CD4-positive, alpha-beta T cell treated with Interleukin-15 for 4 hours (primary cell): ENCODE data around the gene CWF19L1.
"Not testable (repeated sequence)": the region's sequence is repeated elsewhere in the genome, so short reads cannot be mapped to it uniquely, and the experiment has no call there.

ENCODE experiments used
- DNase-seq: peaks from one replicate; pipeline ENCODE4 v3.0.0-alpha.2; 2020; ENCODE audit warnings: low spot score

Gene CWF19L1

GRCh38 chr10:100267239-100268104 is at the start of gene CWF19L1:
Gene CWF19L1, minus strand, starts transcription at chr10:100267638. Its CDS starts 45 bp downstream, at chr10:100267593.
- peak; percentile 78 for DNase-seq

- DNase-seq = no peak
These were observed 48.2 kb upstream of the CWF19L1 start for GRCh38 chr10:100315615-100316014.

- DNase-seq = no peak
These were observed 43.9 kb upstream of the CWF19L1 start for GRCh38 chr10:100311298-100311697.

GRCh38 chr10:100307684-100308083 is 40.2 kb upstream of the CWF19L1 start:
- DNase-seq = no peak

GRCh38 chr10:100306861-100307260 is 39.4 kb upstream of the CWF19L1 start:
- DNase-seq = no peak

- DNase-seq = no peak
These were observed 37.0 kb upstream of the CWF19L1 start for GRCh38 chr10:100304414-100304813.

- DNase-seq = no peak
These were observed 36.4 kb upstream of the CWF19L1 start for GRCh38 chr10:100303724-100304319.

- DNase-seq = not testable (repeated sequence)
These were observed 33.7 kb upstream of the CWF19L1 start for GRCh38 chr10:100301123-100301522.

- DNase-seq = no peak
These were observed 29.8 kb upstream of the CWF19L1 start for GRCh38 chr10:100297242-100297641.

- no peak for DNase-seq
These were observed 25.6 kb upstream of the CWF19L1 start for GRCh38 chr10:100293066-100293465.

- not testable (repeated sequence) for DNase-seq
These were observed 24.9 kb upstream of the CWF19L1 start for GRCh38 chr10:100292300-100292699.

GRCh38 chr10:100291356-100291755 is 23.9 kb upstream of the CWF19L1 start:
- DNase-seq = no peak

- no peak for DNase-seq
These were observed 22.2 kb upstream of the CWF19L1 start for GRCh38 chr10:100289641-100290040.

- DNase-seq = no peak
These were observed 20.8 kb upstream of the CWF19L1 start for GRCh38 chr10:100288196-100288595.

- no peak for DNase-seq
These were observed 20.3 kb upstream of the CWF19L1 start for GRCh38 chr10:100287756-100288155.

GRCh38 chr10:100286051-100287033 is 18.9 kb upstream of the CWF19L1 start, which contains the start of gene BLOC1S2:
Gene BLOC1S2, minus strand, starts transcription at chr10:100286680. Its CDS starts 21 bp downstream, at chr10:100286659.
- DNase-seq = peak; percentile 85

- not testable (repeated sequence) for DNase-seq
These were observed 17.9 kb upstream of the CWF19L1 start for GRCh38 chr10:100285326-100285725.

- DNase-seq = no peak
These were observed 15.5 kb upstream of the CWF19L1 start for GRCh38 chr10:100282907-100283306.

GRCh38 chr10:100276971-100277370 is 9.5 kb upstream of the CWF19L1 start:
- not testable (repeated sequence) for DNase-seq

- DNase-seq = no peak
These were observed 1.5 kb downstream of the CWF19L1 start for GRCh38 chr10:100265821-100266485.

GRCh38 chr10:100254191-100254590 is 13.2 kb downstream of the CWF19L1 start:
- DNase-seq = no peak
